Embryonic facial prominence (tissue), 1 donor: Measurements from ENCODE around the gene ETS2.
"Not testable (repeated sequence)": the region's sequence is repeated elsewhere in the genome, so short reads cannot be mapped to it uniquely, and the experiment has no call there.

Experiments
- DNase-seq: peaks from one replicate; pipeline ENCODE4 v3.0.0-alpha.2; 2016; ENCODE audit errors: extremely low spot score

ETS2 gene

GRCh38 chr21:38817371-38818324, 11.9 kb downstream of the ETS2 start:
- no peak for DNase-seq

GRCh38 chr21:38818325-38818723, 12.6 kb downstream of the ETS2 start:
- no peak for DNase-seq

- DNase-seq: no peak
Observed at GRCh38 chr21:38819051-38819718, 13.5 kb downstream of the ETS2 start.

GRCh38 chr21:38819719-38820159, 14.0 kb downstream of the ETS2 start:
- no peak for DNase-seq

GRCh38 chr21:38820471-38821239, 14.9 kb downstream of the ETS2 start:
- DNase-seq: no peak

- DNase-seq: no peak
Observed at GRCh38 chr21:38821248-38821647, 15.5 kb downstream of the ETS2 start.

GRCh38 chr21:38821959-38822682, 16.4 kb downstream of the ETS2 start:
- DNase-seq: no peak

GRCh38 chr21:38822778-38823238, 17.1 kb downstream of the ETS2 start:
- no peak for DNase-seq

GRCh38 chr21:38823737-38824123, 18.0 kb downstream of the ETS2 start:
- DNase-seq: no peak

GRCh38 chr21:38824124-38824822, 18.5 kb downstream of the ETS2 start:
- DNase-seq: no peak

- DNase-seq: no peak
Observed at GRCh38 chr21:38825269-38825668, 19.5 kb downstream of the ETS2 start.

- no peak for DNase-seq
Observed at GRCh38 chr21:38825921-38826320, 20.2 kb downstream of the ETS2 start.

GRCh38 chr21:38828111-38828510, 22.4 kb downstream of the ETS2 start:
- DNase-seq: not testable (repeated sequence)

- no peak for DNase-seq
Observed at GRCh38 chr21:38830671-38831525, 25.2 kb downstream of the ETS2 start.

GRCh38 chr21:38831526-38832467, 26.1 kb downstream of the ETS2 start:
- no peak for DNase-seq

GRCh38 chr21:38832664-38833063, 26.9 kb downstream of the ETS2 start:
- DNase-seq: no peak

GRCh38 chr21:38833117-38833516, 27.4 kb downstream of the ETS2 start:
- no peak for DNase-seq

GRCh38 chr21:38834725-38835124, 29.0 kb downstream of the ETS2 start:
- DNase-seq: no peak
